K562 (cell line): ENCODE results near the gene FARP1. TPM values are rescaled to one million over a fixed set of nuclear protein-coding genes. Genes with fewer than 3 reads are reported as not detected.

Source experiments
- ATAC-seq: fragments of 200-7000 bp; cut with Tn5 transposase; 3 replicates; pipeline ENCODE4 v1.9.1; 2020; ENCODE audit warnings: moderate library complexity
- BruUV-seq: library from RNA; stranded (reverse); fragments of 400-500 nt; replicated peaks from 2 replicates; lab custom pipeline; 2021; lab: Mats Ljungman, UMichigan
- CTCF ChIA-PET: fragments of 300-600 bp; formaldehyde crosslinking; extraction: SDS; loops from one replicate; lab custom pipeline; 2021; ENCODE audit warnings: low intra/inter-chr PET ratio; lab: Yijun Ruan, JAX
- POLR2A ChIA-PET: fragments of 300-600, 350-650 bp; sonication (Branson Sonifier 250); formaldehyde crosslinking; extraction: SDS; loops from one replicate; lab custom pipeline; 2021; ENCODE audit warnings: antibody characterized with exemption, inconsistent platforms; lab: Yijun Ruan, JAX
- DNase-seq, 4 experiments: peaks; one replicate each; pipeline versions ENCODE4 v3.0.0 to v3.0.0-alpha.2; 2011 to 2018; ENCODE audit warnings: low spot score in 3 of 4, mixed read lengths in 3 of 4; ENCODE audit errors: extremely low read depth in 1 of 4
- FAIRE-seq: peaks from 2 replicates; lab custom pipeline; 2011; peaks lifted over from hg19 to GRCh38; lab: Jason Lieb, UNC
- H2AFZ ChIP-seq: 2 replicates; pipeline ENCODE4 v1.6.0; 2011; ENCODE audit warnings: low read depth, low read length, control low read depth, inconsistent platforms
- H3K27ac ChIP-seq: fragments of 200-600 bp; 3 replicates; pipeline ENCODE4 v1.8.0; 2011; ENCODE audit warnings: low read depth, mild to moderate bottlenecking, control low read depth, inconsistent platforms, low read length, moderate library complexity, mixed read lengths; ENCODE audit errors: extremely low read depth
- H3K27me3 ChIP-seq, 2 experiments: fragments of 300-600 bp in 1 of 2; 2 replicates in 1 of 2; 3 replicates in 1 of 2; pipeline versions ENCODE4 v1.6.0 to v1.8.0; 2011; ENCODE audit warnings: inconsistent platforms in 2 of 2, low read length in 2 of 2, mild to moderate bottlenecking in 1 of 2, mixed read lengths in 1 of 2, moderate library complexity in 1 of 2; ENCODE audit not compliant: control insufficient read depth in 2 of 2, insufficient read depth in 2 of 2
- H3K36me3 ChIP-seq: fragments of 300-600 bp; 3 replicates; pipeline ENCODE4 v1.8.0; 2011; ENCODE audit warnings: mild to moderate bottlenecking, low read length, inconsistent platforms; ENCODE audit not compliant: control insufficient read depth, insufficient read depth
- H3K4me1 ChIP-seq, 2 experiments: fragments of 200-600 bp in 1 of 2; replicated peaks in 1 of 2; 2 replicates in 1 of 2; 3 replicates in 1 of 2; pipeline versions ENCODE4 v1.5.1 to v1.8.0; 2011; ENCODE audit warnings: inconsistent platforms in 2 of 2, low read length in 2 of 2, mild to moderate bottlenecking in 1 of 2, mixed read lengths in 1 of 2, moderate library complexity in 1 of 2; ENCODE audit not compliant: control insufficient read depth in 2 of 2, insufficient read depth in 2 of 2
- H3K4me2 ChIP-seq: 2 replicates; pipeline ENCODE4 v1.6.1; 2011; ENCODE audit warnings: low read length, control low read depth, inconsistent platforms, mixed read lengths; ENCODE audit not compliant: insufficient read depth
- H3K4me3 ChIP-seq: fragments of 200-600 bp; sonication (generic), shearing (Covaris generic); 2 replicates; pipeline ENCODE4 v1.5.1; 2016; ENCODE audit warnings: control low read depth, inconsistent platforms
- H3K79me2 ChIP-seq: fragments of 200-600 bp; 3 replicates; pipeline ENCODE4 v1.8.0; 2011; ENCODE audit warnings: low read length, inconsistent platforms; ENCODE audit not compliant: control insufficient read depth, insufficient read depth
- H3K9ac ChIP-seq, 2 experiments: 2 replicates each; pipeline versions ENCODE4 v1.6.0 to v1.6.1; 2011; ENCODE audit warnings: low read depth in 2 of 2, low read length in 2 of 2, control low read depth in 1 of 2, inconsistent platforms in 1 of 2, mild to moderate bottlenecking in 1 of 2, mixed read lengths in 1 of 2; ENCODE audit not compliant: insufficient read depth in 1 of 2
- H3K9me1 ChIP-seq: one replicate; pipeline ENCODE4 v1.6.0; 2011; ENCODE audit warnings: inconsistent platforms, mild to moderate bottlenecking, low read length, moderate library complexity; ENCODE audit not compliant: control insufficient read depth, insufficient read depth
- H3K9me3 ChIP-seq: replicated peaks from 2 replicates; pipeline ENCODE4 v1.5.1; 2011; ENCODE audit warnings: low read depth, low read length, inconsistent platforms; ENCODE audit not compliant: control insufficient read depth, insufficient read depth
- H4K20me1 ChIP-seq: replicated peaks from 2 replicates; pipeline ENCODE4 v1.6.1; 2011; ENCODE audit warnings: low read length, inconsistent platforms, mixed read lengths; ENCODE audit not compliant: control insufficient read depth, insufficient read depth
- CBX2 ChIP-seq: fragments of 200-600 bp; sonication (generic); IDR thresholded peaks from one replicate; pipeline ENCODE4 v1.6.1; 2012; ENCODE audit warnings: mild to moderate bottlenecking, low read length, inconsistent platforms; ENCODE audit not compliant: insufficient read depth, poor library complexity, severe bottlenecking
- CSDE1 ChIP-seq, 2 experiments: fragments of 450-650 bp; IDR thresholded peaks; 2 replicates each; pipeline ENCODE4 v1.6.1; 2016; ENCODE audit warnings: mild to moderate bottlenecking in 1 of 2
- ETV5 ChIP-seq: sonication (generic); formaldehyde crosslinking; IDR thresholded peaks from 2 replicates; pipeline ENCODE4 v1.4.0; 2020; ENCODE audit warnings: low read depth, mild to moderate bottlenecking, missing genetic modification reagents
- NCOA4 ChIP-seq: fragments of 450-650 bp; IDR thresholded peaks from 2 replicates; pipeline ENCODE4 v1.6.1; 2018; ENCODE audit warnings: mild to moderate bottlenecking; ENCODE audit not compliant: partially characterized antibody
- NFRKB ChIP-seq: fragments of 450-650 bp; IDR thresholded peaks from 2 replicates; pipeline ENCODE4 v1.6.1; 2016; ENCODE audit warnings: low read depth
- PHB ChIP-seq: fragments of 250-450 bp; sonication (Bioruptor Pico); IDR thresholded peaks from 2 replicates; pipeline ENCODE4 v1.5.0; 2021
- U2AF2 ChIP-seq: fragments of 200-400 bp; formaldehyde crosslinking; optimal IDR thresholded peaks from 2 replicates; pipeline ENCODE3; 2017; ENCODE audit warnings: low read depth, mild to moderate bottlenecking, low read length
- WGBS: fragments of 100-300 bp; shearing (Covaris generic); methylation state at CpG from one replicate; pipeline ENCODE4 v1.1.6; 2016; ENCODE audit warnings: low coverage, mixed read lengths; ENCODE audit not compliant: insufficient coverage; ENCODE audit errors: missing lambda C conversion rate; 5-methylcytosine and 5-hydroxymethylcytosine counted together
- in situ Hi-C: fragments of 300-500 bp; cut with MboI; formaldehyde crosslinking; loops from 4 replicates; pipeline ENCODE4 v1.15.0; 2018; ENCODE audit warnings: inconsistent platforms, mixed read lengths
- intact Hi-C: fragments of 100-400 bp; cut with micrococcal nuclease; formaldehyde crosslinking; loops from 2 replicates; pipeline ENCODE4 v1.14.2; 2022
- polyA plus RNA-seq, 8 experiments: library from polyadenylated mRNA; depleted of rRNA in 4 of 8; stranded (reverse) in 5 of 8; unstranded in 3 of 8; fragments of >200 nt; fragmentation: Nextera tagmentation in 2 of 8; fragmentation: Illumina TruSeq in 1 of 8; extraction: Ambion mirVana in 2 of 8; extraction: Trizol in 1 of 8; gene quantifications; 2 replicates each; pipeline versions ENCODE4 v1.2.1 to v1.2.3, GENCODE V29; 2011 to 2014; ENCODE audit warnings: inconsistent platforms in 1 of 8, missing spikeins in 1 of 8
- total RNA-seq, 7 experiments: library from RNA; depleted of rRNA in 6 of 7; stranded (reverse); fragments of >200 nt in 6 of 7; fragmentation: Illumina TruSeq in 2 of 7; extraction: Trizol in 2 of 7; gene quantifications; 2 replicates each; pipeline versions ENCODE4 v1.2.1 to v1.2.3, GENCODE V29; 2011 to 2021; ENCODE audit warnings: low replicate concordance in 1 of 7
- TF ChIP-seq, protein P1 (sequence below): IDR thresholded peaks from 3 replicates; pipeline ENCODE4 v1.6.1; 2011; ENCODE audit warnings: borderline replicate concordance, mild to moderate bottlenecking; ENCODE audit not compliant: insufficient read length, insufficient read depth
- TF ChIP-seq, protein P2 (sequence below): sonication (generic); formaldehyde crosslinking; IDR thresholded peaks from 2 replicates; pipeline ENCODE4 v1.8.0; 2023; ENCODE audit warnings: mild to moderate bottlenecking, missing genetic modification reagents
- TF ChIP-seq, protein P3 (sequence below): fragments of 250-450 bp; sonication (Bioruptor Pico); IDR thresholded peaks from 2 replicates; pipeline ENCODE4 v1.5.0; 2020; ENCODE audit warnings: mild to moderate bottlenecking, borderline replicate concordance
- TF ChIP-seq, protein P4 (sequence below): fragments of 250-450 bp; sonication (Bioruptor Pico); IDR thresholded peaks from 2 replicates; pipeline ENCODE4 v1.5.0; 2022; ENCODE audit warnings: mild to moderate bottlenecking
- TF ChIP-seq, protein P5 (sequence below), 3 experiments: IDR thresholded peaks in 2 of 3; conservative IDR thresholded peaks in 1 of 3; 2 replicates each; pipeline ENCODE4 v1.5.1; 2011 to 2012; ENCODE audit warnings: low read length in 3 of 3, mild to moderate bottlenecking in 3 of 3, control low read depth in 2 of 3, improper control_type of control experiment in 1 of 3, inconsistent platforms in 1 of 3, low read depth in 1 of 3, mixed read lengths in 1 of 3, moderate library complexity in 1 of 3; ENCODE audit not compliant: insufficient read depth in 2 of 3

The FARP1 gene
- total and polyA plus RNA-seq, 9 of the 15 experiments (the other 6 are each of a cell fraction or from before 2014, with no cell fraction given): 0.03 to 0.29 (median 0.05) TPM; not detected in 3

DNA sequence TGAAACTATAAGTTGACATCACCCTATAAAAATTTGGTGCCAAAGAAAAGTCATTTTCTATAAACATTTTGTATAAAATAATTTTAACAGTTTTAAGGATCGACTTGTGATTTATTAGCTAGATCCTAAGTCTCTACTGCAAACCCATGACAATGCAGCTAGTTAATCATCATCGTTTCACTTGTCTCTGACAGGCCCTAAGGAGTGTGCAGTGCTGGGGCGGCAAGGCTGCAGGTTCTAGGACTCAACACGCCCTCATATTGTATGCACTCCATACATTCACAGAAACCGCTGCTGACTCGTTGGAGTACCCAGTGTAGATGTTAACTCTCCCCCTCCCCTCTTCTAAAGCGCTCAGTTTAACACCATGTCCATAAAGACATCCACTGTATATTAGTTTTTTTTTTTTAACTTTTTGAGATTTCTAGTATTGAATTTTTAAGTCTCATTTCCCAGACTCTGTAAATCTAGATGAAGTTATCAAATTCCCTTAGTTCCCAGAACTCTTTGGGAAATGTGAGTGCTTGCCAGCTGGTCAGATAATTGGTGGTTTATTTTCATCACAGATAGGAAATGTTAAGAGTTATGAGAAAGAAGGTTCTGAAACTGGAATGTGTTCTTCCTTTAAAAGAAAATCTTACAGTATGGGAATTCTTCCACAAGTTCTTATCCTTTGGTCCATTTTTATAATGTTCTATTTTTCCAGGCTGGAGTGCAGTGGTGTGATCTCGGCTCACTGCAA, 197.0 kb downstream of the FARP1 start:
- CTCF ChIA-PET: no interaction called here
- no peak for DNase-seq
- Histone ChIP-seq H3K9me1 (no peaks in the 10 kb centered on the region), H3K27me3 (peaks cover 2 to 7% of the 10 kb centered on the region in 2 experiments; a peak in 1 of 5 replicates), H3K4me2 (no peak overlapping the region), H3K79me2 (no peaks in the 10 kb centered on the region), H3K36me3 (no peaks in the 10 kb centered on the region), H3K9ac (no peak overlapping the region), H3K4me3 (no peak overlapping the region), H3K4me1 (no peaks in the 10 kb centered on the region), H2AFZ (no peak overlapping the region), H3K9me3 (no peaks in the 10 kb centered on the region), H4K20me1 (no peaks in the 10 kb centered on the region), H3K27ac (no peak overlapping the region)
- under 1% methylated on average over 8 of the region's 8 CpGs for WGBS
- BruUV-seq: no TSS peak
- no peak for FAIRE-seq
- intact Hi-C loops (no loop called here), in situ Hi-C loops (no loop called here)
- TF ChIP-seq ETV5 (CRISPR knock-in tag) (no peak), NFRKB (no peak), NCOA4 (no peak), CBX2 (no peak), PHB (CRISPR knock-in tag) (no peak), U2AF2 (no peak), CSDE1 (IDR thresholded peaks at IDR 0.05) (no peak)
- TF ChIP-seq, protein P1, sequence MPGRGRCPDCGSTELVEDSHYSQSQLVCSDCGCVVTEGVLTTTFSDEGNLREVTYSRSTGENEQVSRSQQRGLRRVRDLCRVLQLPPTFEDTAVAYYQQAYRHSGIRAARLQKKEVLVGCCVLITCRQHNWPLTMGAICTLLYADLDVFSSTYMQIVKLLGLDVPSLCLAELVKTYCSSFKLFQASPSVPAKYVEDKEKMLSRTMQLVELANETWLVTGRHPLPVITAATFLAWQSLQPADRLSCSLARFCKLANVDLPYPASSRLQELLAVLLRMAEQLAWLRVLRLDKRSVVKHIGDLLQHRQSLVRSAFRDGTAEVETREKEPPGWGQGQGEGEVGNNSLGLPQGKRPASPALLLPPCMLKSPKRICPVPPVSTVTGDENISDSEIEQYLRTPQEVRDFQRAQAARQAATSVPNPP: no peak
- TF ChIP-seq, protein P2, sequence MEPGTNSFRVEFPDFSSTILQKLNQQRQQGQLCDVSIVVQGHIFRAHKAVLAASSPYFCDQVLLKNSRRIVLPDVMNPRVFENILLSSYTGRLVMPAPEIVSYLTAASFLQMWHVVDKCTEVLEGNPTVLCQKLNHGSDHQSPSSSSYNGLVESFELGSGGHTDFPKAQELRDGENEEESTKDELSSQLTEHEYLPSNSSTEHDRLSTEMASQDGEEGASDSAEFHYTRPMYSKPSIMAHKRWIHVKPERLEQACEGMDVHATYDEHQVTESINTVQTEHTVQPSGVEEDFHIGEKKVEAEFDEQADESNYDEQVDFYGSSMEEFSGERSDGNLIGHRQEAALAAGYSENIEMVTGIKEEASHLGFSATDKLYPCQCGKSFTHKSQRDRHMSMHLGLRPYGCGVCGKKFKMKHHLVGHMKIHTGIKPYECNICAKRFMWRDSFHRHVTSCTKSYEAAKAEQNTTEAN: no peak
- TF ChIP-seq, protein P3, sequence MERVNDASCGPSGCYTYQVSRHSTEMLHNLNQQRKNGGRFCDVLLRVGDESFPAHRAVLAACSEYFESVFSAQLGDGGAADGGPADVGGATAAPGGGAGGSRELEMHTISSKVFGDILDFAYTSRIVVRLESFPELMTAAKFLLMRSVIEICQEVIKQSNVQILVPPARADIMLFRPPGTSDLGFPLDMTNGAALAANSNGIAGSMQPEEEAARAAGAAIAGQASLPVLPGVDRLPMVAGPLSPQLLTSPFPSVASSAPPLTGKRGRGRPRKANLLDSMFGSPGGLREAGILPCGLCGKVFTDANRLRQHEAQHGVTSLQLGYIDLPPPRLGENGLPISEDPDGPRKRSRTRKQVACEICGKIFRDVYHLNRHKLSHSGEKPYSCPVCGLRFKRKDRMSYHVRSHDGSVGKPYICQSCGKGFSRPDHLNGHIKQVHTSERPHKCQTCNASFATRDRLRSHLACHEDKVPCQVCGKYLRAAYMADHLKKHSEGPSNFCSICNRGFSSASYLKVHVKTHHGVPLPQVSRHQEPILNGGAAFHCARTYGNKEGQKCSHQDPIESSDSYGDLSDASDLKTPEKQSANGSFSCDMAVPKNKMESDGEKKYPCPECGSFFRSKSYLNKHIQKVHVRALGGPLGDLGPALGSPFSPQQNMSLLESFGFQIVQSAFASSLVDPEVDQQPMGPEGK: no peak
- TF ChIP-seq, protein P4, sequence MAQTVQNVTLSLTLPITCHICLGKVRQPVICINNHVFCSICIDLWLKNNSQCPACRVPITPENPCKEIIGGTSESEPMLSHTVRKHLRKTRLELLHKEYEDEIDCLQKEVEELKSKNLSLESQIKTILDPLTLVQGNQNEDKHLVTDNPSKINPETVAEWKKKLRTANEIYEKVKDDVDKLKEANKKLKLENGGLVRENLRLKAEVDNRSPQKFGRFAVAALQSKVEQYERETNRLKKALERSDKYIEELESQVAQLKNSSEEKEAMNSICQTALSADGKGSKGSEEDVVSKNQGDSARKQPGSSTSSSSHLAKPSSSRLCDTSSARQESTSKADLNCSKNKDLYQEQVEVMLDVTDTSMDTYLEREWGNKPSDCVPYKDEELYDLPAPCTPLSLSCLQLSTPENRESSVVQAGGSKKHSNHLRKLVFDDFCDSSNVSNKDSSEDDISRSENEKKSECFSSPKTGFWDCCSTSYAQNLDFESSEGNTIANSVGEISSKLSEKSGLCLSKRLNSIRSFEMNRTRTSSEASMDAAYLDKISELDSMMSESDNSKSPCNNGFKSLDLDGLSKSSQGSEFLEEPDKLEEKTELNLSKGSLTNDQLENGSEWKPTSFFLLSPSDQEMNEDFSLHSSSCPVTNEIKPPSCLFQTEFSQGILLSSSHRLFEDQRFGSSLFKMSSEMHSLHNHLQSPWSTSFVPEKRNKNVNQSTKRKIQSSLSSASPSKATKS (CRISPR knock-in tag): no peak
- TF ChIP-seq, protein P5, sequence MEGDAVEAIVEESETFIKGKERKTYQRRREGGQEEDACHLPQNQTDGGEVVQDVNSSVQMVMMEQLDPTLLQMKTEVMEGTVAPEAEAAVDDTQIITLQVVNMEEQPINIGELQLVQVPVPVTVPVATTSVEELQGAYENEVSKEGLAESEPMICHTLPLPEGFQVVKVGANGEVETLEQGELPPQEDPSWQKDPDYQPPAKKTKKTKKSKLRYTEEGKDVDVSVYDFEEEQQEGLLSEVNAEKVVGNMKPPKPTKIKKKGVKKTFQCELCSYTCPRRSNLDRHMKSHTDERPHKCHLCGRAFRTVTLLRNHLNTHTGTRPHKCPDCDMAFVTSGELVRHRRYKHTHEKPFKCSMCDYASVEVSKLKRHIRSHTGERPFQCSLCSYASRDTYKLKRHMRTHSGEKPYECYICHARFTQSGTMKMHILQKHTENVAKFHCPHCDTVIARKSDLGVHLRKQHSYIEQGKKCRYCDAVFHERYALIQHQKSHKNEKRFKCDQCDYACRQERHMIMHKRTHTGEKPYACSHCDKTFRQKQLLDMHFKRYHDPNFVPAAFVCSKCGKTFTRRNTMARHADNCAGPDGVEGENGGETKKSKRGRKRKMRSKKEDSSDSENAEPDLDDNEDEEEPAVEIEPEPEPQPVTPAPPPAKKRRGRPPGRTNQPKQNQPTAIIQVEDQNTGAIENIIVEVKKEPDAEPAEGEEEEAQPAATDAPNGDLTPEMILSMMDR (IDR thresholded peaks at IDR 0.05 in 2 of 3, conservative IDR thresholded peaks at IDR 0.05 in 1 of 3; ENCODE audit: insufficient read depth in 2 of 3, low read depth in 1 of 3, low read length in 3 of 3): no peak
- no peak for ATAC-seq
- POLR2A ChIA-PET: no interaction called here
